Inferior parietal cortex (tissue), 1 donor: ENCODE results near the gene KCNQ1.

Experiments used
- DNase-seq: peaks from one replicate; pipeline ENCODE4 v3.0.0-alpha.2; 2016; ENCODE audit errors: extremely low spot score

KCNQ1 gene

GRCh38 chr11:2883979-2884815, 439.4 kb downstream of the KCNQ1 start:
- no peak for DNase-seq

GRCh38 chr11:2885017-2885677, 440.3 kb downstream of the KCNQ1 start:
- DNase-seq = no peak

GRCh38 chr11:2885678-2886081, 440.9 kb downstream of the KCNQ1 start, which contains the start of gene CDKN1C:
Gene CDKN1C, minus strand, starts transcription at chr11:2885775. Its CDS starts 319 bp downstream, at chr11:2885456.
- DNase-seq = peak; percentile 82

GRCh38 chr11:2886191-2886894, 441.5 kb downstream of the KCNQ1 start:
- no peak for DNase-seq

GRCh38 chr11:2886936-2887335, 442.1 kb downstream of the KCNQ1 start:
- no peak for DNase-seq

- no peak for DNase-seq
These were observed 442.8 kb downstream of the KCNQ1 start for GRCh38 chr11:2887515-2888195.

- peak; percentile 91 for DNase-seq
These were observed 443.6 kb downstream of the KCNQ1 start for GRCh38 chr11:2888266-2888968.

GRCh38 chr11:2889362-2890273, 444.8 kb downstream of the KCNQ1 start:
- DNase-seq = no peak

GRCh38 chr11:2890466-2891294, 445.9 kb downstream of the KCNQ1 start:
- DNase-seq = no peak

- no peak for DNase-seq
These were observed 446.8 kb downstream of the KCNQ1 start for GRCh38 chr11:2891326-2892214.

- no peak for DNase-seq
These were observed 447.6 kb downstream of the KCNQ1 start for GRCh38 chr11:2892215-2892966.

- no peak for DNase-seq
These were observed 448.2 kb downstream of the KCNQ1 start for GRCh38 chr11:2892967-2893528.

GRCh38 chr11:2893935-2894334, 449.1 kb downstream of the KCNQ1 start:
- DNase-seq = no peak

- DNase-seq = no peak
These were observed 451.2 kb downstream of the KCNQ1 start for GRCh38 chr11:2896047-2896446.

- no peak for DNase-seq
These were observed 452.2 kb downstream of the KCNQ1 start for GRCh38 chr11:2897048-2897447.

GRCh38 chr11:2898366-2899079, 453.7 kb downstream of the KCNQ1 start:
- DNase-seq = no peak
